GM10266 (cell line): Measurements from ENCODE around the gene MACROD2.

Source experiments
- DNase-seq: peaks from one replicate; pipeline ENCODE4 v3.0.0; 2012; ENCODE audit errors: extremely low spot score
- CTCF ChIP-seq: IDR thresholded peaks from 2 replicates; pipeline ENCODE4 v1.5.1; 2012; ENCODE audit warnings: mild to moderate bottlenecking, low read depth; ENCODE audit not compliant: control insufficient read depth, insufficient read depth; ENCODE audit errors: missing control alignments

Gene MACROD2

GRCh38 chr20:14780508-14780907 is 785.2 kb downstream of the MACROD2 start:
- no peak for DNase-seq
- no peak for TF ChIP-seq CTCF

GRCh38 chr20:14782731-14783130 is 787.4 kb downstream of the MACROD2 start:
- no peak for DNase-seq

GRCh38 chr20:14783766-14784165 is 788.5 kb downstream of the MACROD2 start:
- no peak for DNase-seq
- no peak for TF ChIP-seq CTCF

More at GRCh38 chr20:14782731-14783130, 787.4 kb downstream of the MACROD2 start:
- TF ChIP-seq CTCF: no peak

- DNase-seq: no peak
- no peak for TF ChIP-seq CTCF
Observed at GRCh38 chr20:14785065-14785743, 789.9 kb downstream of the MACROD2 start.

GRCh38 chr20:14790190-14790589 is 794.9 kb downstream of the MACROD2 start:
- DNase-seq: no peak
- TF ChIP-seq CTCF: no peak

- DNase-seq: no peak
- TF ChIP-seq CTCF: no peak
Observed at GRCh38 chr20:14790771-14791620, 795.7 kb downstream of the MACROD2 start.

GRCh38 chr20:14792915-14793314 is 797.6 kb downstream of the MACROD2 start:
- DNase-seq: no peak
- TF ChIP-seq CTCF: no peak
